Glomerular endothelial cell (primary cell): ENCODE measurements around the gene CLDN14. TPM values are rescaled to one million over a fixed set of nuclear protein-coding genes. Genes with fewer than 3 reads are reported as not detected.

ENCODE experiments used
- DNase-seq: peaks from one replicate; pipeline ENCODE4 v3.0.0-alpha.2; 2011; ENCODE audit warnings: low read depth, low spot score; ENCODE audit errors: extremely low read depth
- total RNA-seq: library from RNA; depleted of rRNA; stranded (reverse); fragments of >200 nt; gene quantifications from 2 replicates; pipeline ENCODE4 v1.2.3, GENCODE V29; 2015

The CLDN14 gene
- total RNA-seq, 1 donor from 2014 or later: 7.9 TPM

- no peak for DNase-seq
Measured at GRCh38 chr21:36436829-36437744, 42.8 kb downstream of the CLDN14 start.

GRCh38 chr21:36434144-36434543 is 45.8 kb downstream of the CLDN14 start:
- DNase-seq: no peak

DNA sequence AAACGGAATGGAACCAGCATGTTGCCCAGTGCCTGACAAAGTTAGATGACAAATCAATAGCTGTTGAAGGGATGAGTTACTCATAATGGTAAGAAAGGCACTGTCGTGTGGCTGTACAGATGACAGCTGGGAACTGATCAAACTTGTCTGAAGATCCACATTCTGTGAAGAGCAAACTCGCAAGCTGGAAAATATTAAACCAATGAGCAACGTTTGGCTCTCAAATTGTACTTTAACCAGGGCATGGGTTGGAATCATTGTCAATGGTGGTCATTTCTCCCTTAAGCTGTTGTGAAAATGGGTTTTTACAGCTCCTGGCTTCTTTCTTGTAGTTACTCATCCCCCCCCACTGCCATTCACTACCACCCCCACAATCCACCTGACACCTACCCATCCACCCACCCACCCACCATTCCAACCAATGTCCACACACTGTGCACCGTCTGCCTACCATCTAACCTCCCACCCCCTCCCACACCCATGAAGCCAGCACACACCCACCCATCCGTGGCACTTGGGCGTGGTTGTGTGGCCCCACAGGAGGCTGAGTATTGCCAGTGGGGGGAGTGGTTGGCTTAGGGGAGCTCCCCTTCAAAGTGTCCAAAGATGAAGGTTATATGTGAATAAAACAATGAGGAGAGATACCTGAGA is 46.7 kb downstream of the CLDN14 start:
- no peak for DNase-seq

GRCh38 chr21:36431252-36431651 is 48.7 kb downstream of the CLDN14 start:
- no peak for DNase-seq

- DNase-seq: no peak
Measured at GRCh38 chr21:36430841-36431240, 49.1 kb downstream of the CLDN14 start.

GRCh38 chr21:36429947-36430546 is 49.9 kb downstream of the CLDN14 start:
- peak; percentile 98 for DNase-seq

- no peak for DNase-seq
Measured at GRCh38 chr21:36428761-36429432, 51.0 kb downstream of the CLDN14 start.

DNA sequence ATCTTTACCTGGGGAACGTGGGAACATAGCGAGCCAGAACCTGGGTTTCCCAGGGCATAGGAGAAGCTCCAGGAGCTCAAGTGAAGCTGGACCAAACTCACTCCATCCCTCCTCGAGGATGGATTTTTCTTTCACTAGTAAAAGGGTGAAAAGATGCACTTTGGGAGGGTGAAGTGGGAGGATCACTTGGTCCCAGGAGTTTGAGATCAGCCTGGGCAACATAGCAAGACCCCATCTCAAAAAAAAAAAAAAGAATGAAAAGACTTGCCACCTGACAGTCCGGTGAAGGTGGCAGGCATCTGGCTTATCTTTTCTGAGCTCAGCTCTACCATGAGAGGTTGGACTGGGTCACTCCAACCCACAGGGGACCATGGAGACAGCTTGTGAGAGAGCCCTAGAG is 52.4 kb downstream of the CLDN14 start:
- DNase-seq: no peak

DNA sequence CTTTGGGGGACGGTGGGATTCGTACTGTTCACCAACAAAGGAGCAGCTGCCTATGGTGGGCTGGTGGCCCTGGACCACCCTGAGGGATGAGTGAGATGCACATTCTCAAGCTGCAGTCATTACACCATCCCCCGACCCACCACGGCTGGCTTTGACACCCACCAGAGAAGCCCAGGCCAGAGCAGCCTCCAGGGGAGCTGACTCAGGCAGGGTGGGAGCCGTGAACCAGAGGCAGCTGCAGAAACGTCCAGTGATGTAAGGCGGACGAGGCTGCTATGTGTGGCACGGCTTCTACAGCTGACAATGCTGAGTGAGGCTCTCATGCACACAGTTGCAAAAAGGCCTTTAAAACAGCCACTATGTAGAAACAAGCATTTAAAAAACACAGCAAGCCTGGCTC is 54.6 kb downstream of the CLDN14 start:
- DNase-seq: no peak

DNA sequence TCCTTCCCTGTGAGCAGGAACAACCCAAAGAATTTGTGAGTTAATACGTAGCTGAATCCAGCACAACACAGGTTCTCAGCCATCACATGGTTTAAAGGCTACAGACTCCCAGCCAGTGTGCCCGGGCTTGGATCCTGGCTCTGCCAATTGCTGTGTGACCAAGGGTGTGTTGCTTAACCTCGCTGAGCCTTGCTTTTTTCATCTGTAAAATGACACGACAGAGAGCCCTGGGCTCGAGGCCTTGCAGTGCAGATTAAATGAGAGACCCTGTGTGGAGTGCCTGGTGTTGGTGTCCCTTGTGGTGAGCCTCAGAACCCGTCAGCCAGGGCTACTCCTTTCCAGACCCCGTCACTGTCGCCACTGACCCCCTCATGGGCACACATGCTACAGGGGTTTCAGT is 55.3 kb downstream of the CLDN14 start:
- DNase-seq: no peak

DNA sequence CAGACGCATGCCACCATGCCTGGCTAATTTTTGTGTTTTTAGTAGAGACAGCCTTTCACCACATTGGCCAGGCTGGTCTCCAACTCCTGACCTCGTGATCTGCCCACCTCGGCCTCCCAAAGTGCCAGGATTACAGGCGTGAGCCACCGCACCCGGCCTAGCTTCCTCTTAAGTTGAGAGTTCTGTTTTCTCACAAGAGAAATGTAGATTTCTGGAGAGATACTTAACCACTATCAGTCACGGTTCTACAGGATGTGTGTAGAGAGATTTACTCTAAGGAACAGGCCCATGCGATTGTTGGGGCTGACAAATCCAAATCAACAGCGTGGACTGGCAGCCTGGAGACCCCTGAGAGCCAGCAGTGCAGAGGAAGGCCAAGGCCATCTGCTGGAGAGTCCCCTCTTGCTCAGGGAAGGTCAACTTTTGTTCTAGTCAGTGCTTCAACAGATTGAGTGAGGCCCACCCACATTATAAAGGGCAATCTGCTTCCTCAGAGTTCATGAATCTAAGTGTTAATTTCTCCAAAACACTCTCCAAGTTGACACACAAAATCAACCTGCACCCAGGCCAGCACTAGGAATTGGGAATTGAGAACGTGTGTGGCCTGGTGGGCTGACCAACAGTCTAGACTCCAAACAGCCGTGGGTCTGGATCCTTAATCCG is 56.0 kb downstream of the CLDN14 start:
- DNase-seq: no peak

DNA sequence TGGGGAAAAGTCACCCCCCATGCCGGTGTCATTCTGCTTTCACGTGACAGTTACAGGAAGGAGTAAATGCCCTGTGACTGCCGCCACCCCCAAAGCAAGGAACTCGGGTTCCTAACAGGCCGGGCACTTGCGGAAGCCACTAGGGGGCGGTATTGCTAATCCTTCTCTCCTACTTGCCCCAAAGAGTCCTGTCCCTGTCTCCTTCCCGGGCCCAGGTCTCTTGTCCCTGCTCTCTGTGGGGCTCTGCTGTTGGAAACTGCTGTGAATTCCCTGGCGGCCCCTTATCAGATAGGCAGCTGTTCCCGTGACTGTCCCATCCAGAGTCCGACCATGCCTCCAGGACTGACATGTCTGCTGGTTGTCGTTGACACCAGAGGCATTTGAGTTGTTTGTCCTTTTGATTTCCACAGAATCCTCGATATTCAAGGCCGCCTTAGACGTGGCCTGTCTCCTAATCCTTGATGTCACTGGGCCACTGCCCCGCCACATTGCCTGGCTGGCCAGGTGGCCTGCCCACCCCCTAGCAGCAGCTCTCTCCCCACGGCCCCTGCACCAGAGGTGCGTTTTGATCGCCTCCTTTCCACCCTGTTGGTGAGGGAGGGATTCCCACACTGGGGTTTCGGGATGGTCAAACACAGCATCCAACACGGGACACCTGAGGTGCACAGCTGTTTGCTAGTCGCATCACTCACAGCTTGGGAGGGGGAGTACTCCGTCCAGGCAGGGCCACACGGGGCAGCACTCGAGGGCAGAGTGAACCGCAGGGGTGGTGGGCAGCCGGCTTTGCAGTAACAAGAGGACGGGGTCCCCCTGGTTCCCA is 57.4 kb downstream of the CLDN14 start:
- no peak for DNase-seq

DNA sequence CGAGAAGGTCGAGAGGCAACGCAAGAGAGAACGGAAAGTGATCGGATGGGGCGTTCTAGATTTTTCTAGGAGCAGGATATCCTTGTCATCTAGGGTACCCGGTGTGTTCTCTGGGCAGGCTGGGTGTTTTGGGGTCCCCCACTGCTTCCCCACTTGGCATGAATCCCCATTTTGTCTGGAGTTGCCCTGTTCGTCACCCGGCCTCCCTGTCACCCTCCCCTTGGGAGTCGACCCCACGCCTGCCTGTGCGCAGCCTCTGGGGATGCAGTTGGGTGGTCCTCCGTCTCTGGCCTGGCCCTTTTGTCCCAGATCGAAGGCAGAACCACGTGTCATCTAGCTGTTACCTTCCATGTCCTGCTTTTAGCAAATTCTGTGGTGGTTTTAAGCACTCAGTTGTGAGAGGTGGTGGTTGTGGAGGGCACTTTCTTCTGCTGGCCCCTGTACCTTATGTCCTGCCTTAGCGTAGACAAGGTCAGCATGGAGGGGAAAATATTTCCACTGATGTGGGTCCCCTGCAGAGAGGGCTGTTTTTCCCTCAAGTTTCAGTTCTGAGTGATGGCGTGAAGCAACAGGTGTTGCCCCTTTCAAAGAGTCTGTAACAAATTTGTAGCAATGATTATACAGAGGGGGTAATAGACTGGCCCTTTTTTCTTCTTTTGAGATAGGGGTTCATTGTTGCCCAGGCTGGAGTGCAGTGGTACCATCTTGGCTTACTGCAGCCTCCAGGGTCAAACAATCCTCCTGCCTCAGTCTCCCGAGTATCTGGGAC is 59.2 kb downstream of the CLDN14 start:
- no peak for DNase-seq

DNA sequence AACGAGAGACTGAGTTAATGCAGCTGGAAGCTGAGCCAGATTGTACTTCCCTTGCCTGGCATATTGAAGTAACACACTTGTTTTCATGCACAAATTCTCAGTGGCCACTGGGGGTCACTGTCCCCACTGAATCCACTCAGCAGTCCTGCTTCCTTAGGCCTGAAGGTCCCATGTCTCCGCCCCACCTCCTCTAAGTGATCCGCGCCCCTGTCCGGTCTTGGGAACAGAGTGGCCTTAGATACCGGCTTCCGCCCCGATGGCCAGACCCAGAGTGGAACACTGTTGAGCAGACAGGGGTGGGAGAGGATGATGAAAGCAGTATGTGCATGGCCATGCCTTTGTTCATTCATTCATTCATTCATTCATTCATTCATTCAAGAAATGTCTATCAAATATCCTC is 59.9 kb downstream of the CLDN14 start:
- DNase-seq: peak; percentile 75

DNA sequence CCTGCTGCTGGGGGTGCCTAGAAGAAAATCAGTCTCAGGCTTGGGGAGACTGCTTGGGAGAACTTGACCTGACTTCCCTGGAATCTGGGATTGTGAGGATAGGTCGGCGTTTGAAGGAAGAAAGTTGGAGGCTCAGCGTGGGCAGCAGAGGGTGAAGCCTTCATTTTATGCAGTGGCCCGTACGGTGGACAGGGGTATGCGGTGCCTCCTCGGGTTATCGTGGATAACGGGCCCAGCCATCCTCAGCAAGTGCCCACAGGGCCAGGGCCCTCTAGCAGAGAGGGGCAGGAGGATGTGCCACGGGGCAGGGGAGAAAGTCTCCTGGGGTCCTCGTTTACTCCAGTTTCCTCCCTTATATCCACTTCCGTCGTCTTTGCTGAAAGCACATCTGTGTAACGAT is 60.7 kb downstream of the CLDN14 start:
- DNase-seq: no peak

GRCh38 chr21:36415375-36415774 is 64.5 kb downstream of the CLDN14 start:
- DNase-seq: no peak

GRCh38 chr21:36412916-36413315 is 67.0 kb downstream of the CLDN14 start:
- no peak for DNase-seq

DNA sequence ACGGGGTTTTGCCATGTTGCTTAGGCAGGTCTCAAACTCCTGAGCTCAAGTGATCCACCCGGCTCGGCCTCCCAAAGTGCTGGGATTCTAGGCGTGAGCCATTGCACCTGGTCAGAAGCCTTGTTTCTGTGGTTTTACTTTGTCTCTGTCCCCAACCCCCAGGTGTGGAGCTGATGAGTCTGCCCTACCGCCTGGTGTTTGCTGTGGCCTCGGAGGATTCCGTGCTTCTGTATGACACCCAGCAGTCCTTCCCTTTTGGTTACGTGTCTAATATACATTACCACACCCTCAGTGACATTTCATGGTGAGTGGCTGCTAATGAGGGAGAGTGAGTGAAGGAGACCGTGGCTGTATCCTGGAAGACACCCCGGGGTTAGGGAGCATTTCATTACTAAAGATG is 68.6 kb downstream of the CLDN14 start:
- DNase-seq: no peak
